WTC11 (cell line): ENCODE results near the gene RSPO3.

ENCODE experiments used
- CTCF ChIP-seq: fragments of 200-600 bp; IDR thresholded peaks from 2 replicates; pipeline ENCODE4 v1.8.0; 2022; ENCODE audit warnings: antibody characterized with exemption
- SP1 ChIP-seq: sonication (generic); formaldehyde crosslinking; conservative IDR thresholded peaks from 2 replicates; pipeline ENCODE4 v1.8.1; 2022; ENCODE audit warnings: missing genetic modification reagents
- TF ChIP-seq, protein P1 (sequence below): sonication (generic); formaldehyde crosslinking; IDR thresholded peaks from 2 replicates; pipeline ENCODE4 v1.8.0; 2023; ENCODE audit warnings: mild to moderate bottlenecking, missing genetic modification reagents

GRCh38 chr6:127188744-127189143 is 70.3 kb downstream of the RSPO3 start:
- no peak for TF ChIP-seq CTCF
- TF ChIP-seq, protein P1, sequence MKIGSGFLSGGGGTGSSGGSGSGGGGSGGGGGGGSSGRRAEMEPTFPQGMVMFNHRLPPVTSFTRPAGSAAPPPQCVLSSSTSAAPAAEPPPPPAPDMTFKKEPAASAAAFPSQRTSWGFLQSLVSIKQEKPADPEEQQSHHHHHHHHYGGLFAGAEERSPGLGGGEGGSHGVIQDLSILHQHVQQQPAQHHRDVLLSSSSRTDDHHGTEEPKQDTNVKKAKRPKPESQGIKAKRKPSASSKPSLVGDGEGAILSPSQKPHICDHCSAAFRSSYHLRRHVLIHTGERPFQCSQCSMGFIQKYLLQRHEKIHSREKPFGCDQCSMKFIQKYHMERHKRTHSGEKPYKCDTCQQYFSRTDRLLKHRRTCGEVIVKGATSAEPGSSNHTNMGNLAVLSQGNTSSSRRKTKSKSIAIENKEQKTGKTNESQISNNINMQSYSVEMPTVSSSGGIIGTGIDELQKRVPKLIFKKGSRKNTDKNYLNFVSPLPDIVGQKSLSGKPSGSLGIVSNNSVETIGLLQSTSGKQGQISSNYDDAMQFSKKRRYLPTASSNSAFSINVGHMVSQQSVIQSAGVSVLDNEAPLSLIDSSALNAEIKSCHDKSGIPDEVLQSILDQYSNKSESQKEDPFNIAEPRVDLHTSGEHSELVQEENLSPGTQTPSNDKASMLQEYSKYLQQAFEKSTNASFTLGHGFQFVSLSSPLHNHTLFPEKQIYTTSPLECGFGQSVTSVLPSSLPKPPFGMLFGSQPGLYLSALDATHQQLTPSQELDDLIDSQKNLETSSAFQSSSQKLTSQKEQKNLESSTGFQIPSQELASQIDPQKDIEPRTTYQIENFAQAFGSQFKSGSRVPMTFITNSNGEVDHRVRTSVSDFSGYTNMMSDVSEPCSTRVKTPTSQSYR (CRISPR knock-in tag) = no peak
- no peak for TF ChIP-seq SP1
